Hepatocyte (in vitro differentiated cells): ENCODE measurements around the gene UBE2N. TPM values are rescaled to one million over a fixed set of nuclear protein-coding genes. Genes with fewer than 3 reads are reported as not detected.

Experiments used
- DNase-seq: peaks from one replicate; pipeline ENCODE4 v3.0.0-alpha.2; 2016; ENCODE audit warnings: low spot score
- H2AFZ ChIP-seq: fragments of 200-600 bp; sonication (generic); 2 replicates; pipeline ENCODE4 v1.6.0; 2016; ENCODE audit warnings: antibody characterized with exemption, mild to moderate bottlenecking
- H3K27ac ChIP-seq: fragments of 200-600 bp; sonication (generic); 2 replicates; pipeline ENCODE4 v1.5.1; 2016; ENCODE audit warnings: mild to moderate bottlenecking
- H3K27me3 ChIP-seq: fragments of 200-600 bp; sonication (generic); 2 replicates; pipeline ENCODE4 v1.6.1; 2016
- H3K36me3 ChIP-seq: fragments of 200-600 bp; sonication (generic); replicated peaks from 2 replicates; pipeline ENCODE4 v1.5.1; 2016; ENCODE audit warnings: low read depth; ENCODE audit not compliant: insufficient read depth
- H3K4me1 ChIP-seq: fragments of 200-600 bp; sonication (generic); 2 replicates; pipeline ENCODE4 v1.5.1; 2016; ENCODE audit warnings: mild to moderate bottlenecking, moderate library complexity; ENCODE audit not compliant: insufficient read depth
- H3K4me2 ChIP-seq: fragments of 200-600 bp; sonication (generic); 2 replicates; pipeline ENCODE4 v1.6.0; 2016
- H3K4me3 ChIP-seq: fragments of 200-600 bp; sonication (generic); 2 replicates; pipeline ENCODE4 v1.5.1; 2016; ENCODE audit warnings: mild to moderate bottlenecking
- H3K79me2 ChIP-seq: fragments of 200-600 bp; sonication (generic); 2 replicates; pipeline ENCODE4 v1.6.0; 2017; ENCODE audit warnings: mild to moderate bottlenecking
- H3K9me2 ChIP-seq: fragments of 200-600 bp; sonication (generic); replicated peaks from 2 replicates; pipeline ENCODE4 v1.6.0; 2017; ENCODE audit warnings: mild to moderate bottlenecking; ENCODE audit not compliant: insufficient read depth
- H3K9me3 ChIP-seq: fragments of 200-600 bp; sonication (generic); 2 replicates; pipeline ENCODE4 v1.5.1; 2016; ENCODE audit warnings: low read depth, mild to moderate bottlenecking
- H4K20me1 ChIP-seq: fragments of 200-600 bp; sonication (generic); 2 replicates; pipeline ENCODE4 v1.6.0; 2016; ENCODE audit warnings: mild to moderate bottlenecking; ENCODE audit not compliant: insufficient read depth, poor library complexity, severe bottlenecking
- CTCF ChIP-seq: fragments of 200-600 bp; sonication (generic); IDR thresholded peaks from 2 replicates; pipeline ENCODE4 v1.5.1; 2016; ENCODE audit warnings: antibody characterized with exemption, mild to moderate bottlenecking; ENCODE audit not compliant: poor library complexity
- EZH2 ChIP-seq: fragments of 200-600 bp; sonication (generic); IDR thresholded peaks from 2 replicates; pipeline ENCODE4 v1.6.1; 2016; ENCODE audit warnings: antibody characterized with exemption, mild to moderate bottlenecking, borderline replicate concordance
- EZH2phosphoT487 ChIP-seq: fragments of 200-600 bp; sonication (generic); IDR thresholded peaks from one replicate; pipeline ENCODE4 v1.6.1; 2018; ENCODE audit warnings: antibody characterized with exemption, mild to moderate bottlenecking, low read depth, moderate library complexity; ENCODE audit not compliant: unreplicated experiment, severe bottlenecking
- WGBS: methylation state at CpG from one replicate; pipeline ENCODE4 v1.1.6; 2016; ENCODE audit warnings: low lambda C conversion rate; ENCODE audit errors: missing lambda C conversion rate; 5-methylcytosine and 5-hydroxymethylcytosine counted together
- polyA plus RNA-seq: library from polyadenylated mRNA; unstranded; fragments of >200 nt; fragmentation: Nextera tagmentation; extraction: Ambion mirVana; gene quantifications from 2 replicates; pipeline ENCODE4 v1.2.1, GENCODE V29; 2016
- small RNA-seq: library from RNA; depleted of rRNA; stranded (forward); fragments of <200 nt; gene quantifications from one replicate; pipeline ENCODE3, GENCODE V24; 2014
- total RNA-seq: library from RNA; depleted of rRNA; stranded (reverse); fragments of >200 nt; gene quantifications from 2 replicates; pipeline ENCODE4 v1.2.3, GENCODE V29; 2014

Gene UBE2N
- total and polyA plus RNA-seq, 2 experiments from 2014 or later, result 59.1 to 121 TPM

- H3K4me1 ChIP-seq, result no peaks in the 10 kb centered on the region
- H3K27ac ChIP-seq, result no peak overlapping the region
- no peak overlapping the region for H3K4me3 ChIP-seq
- H3K79me2 ChIP-seq, result no peaks in the 10 kb centered on the region
- TF ChIP-seq EZH2phosphoT487 (no peak), EZH2 (no peak), CTCF (no peak)
- H4K20me1 ChIP-seq, result no peaks in the 10 kb centered on the region
- 66% methylated on average over 2 of the region's 2 CpGs for WGBS
- DNase-seq, result no peak
- no peaks in the 10 kb centered on the region for H3K27me3 ChIP-seq
- no peaks in the 10 kb centered on the region for H3K9me2 ChIP-seq
- H2AFZ ChIP-seq, result no peak overlapping the region
- no peaks in the 10 kb centered on the region for H3K9me3 ChIP-seq
- H3K36me3 ChIP-seq, result no peaks in the 10 kb centered on the region
- H3K4me2 ChIP-seq, result no peak overlapping the region
These were observed 81.1 kb downstream of the UBE2N start for GRCh38 chr12:93360688-93361087.

- 95% methylated on average over 2 of the region's 2 CpGs for WGBS
- no peak overlapping the region for H2AFZ ChIP-seq
These were observed 82.9 kb downstream of the UBE2N start for GRCh38 chr12:93358821-93359220.

GRCh38 chr12:93358058-93358457 is 83.7 kb downstream of the UBE2N start:
- no peak for TF ChIP-seq EZH2phosphoT487
- Histone ChIP-seq H3K9me3 (no peaks in the 10 kb centered on the region), H3K4me2 (no peak overlapping the region), H3K9me2 (no peaks in the 10 kb centered on the region), H2AFZ (no peak overlapping the region), H4K20me1 (no peaks in the 10 kb centered on the region), H3K27ac (no peak overlapping the region), H3K4me1 (no peaks in the 10 kb centered on the region), H3K27me3 (no peaks in the 10 kb centered on the region), H3K4me3 (no peak overlapping the region), H3K36me3 (no peaks in the 10 kb centered on the region), H3K79me2 (no peaks in the 10 kb centered on the region)
- 95% methylated on average over 2 of the region's 2 CpGs for WGBS
- DNase-seq, result no peak

More at GRCh38 chr12:93358821-93359220, 82.9 kb downstream of the UBE2N start:
- H3K9me3 ChIP-seq, result no peaks in the 10 kb centered on the region
- no peaks in the 10 kb centered on the region for H3K27me3 ChIP-seq
- no peaks in the 10 kb centered on the region for H3K36me3 ChIP-seq
- TF ChIP-seq EZH2 (no peak), CTCF (no peak), EZH2phosphoT487 (no peak)
- no peaks in the 10 kb centered on the region for H4K20me1 ChIP-seq
- no peaks in the 10 kb centered on the region for H3K9me2 ChIP-seq
- no peak overlapping the region for H3K4me3 ChIP-seq
- no peak overlapping the region for H3K27ac ChIP-seq
- no peaks in the 10 kb centered on the region for H3K4me1 ChIP-seq
- no peak overlapping the region for H3K4me2 ChIP-seq
- H3K79me2 ChIP-seq, result no peaks in the 10 kb centered on the region
- no peak for DNase-seq

GRCh38 chr12:93356214-93356613 is 85.5 kb downstream of the UBE2N start:
- no peak for TF ChIP-seq EZH2
- no peak for TF ChIP-seq EZH2phosphoT487
- TF ChIP-seq CTCF, result no peak
- H3K4me1 ChIP-seq, result no peaks in the 10 kb centered on the region
- WGBS, result 95% methylated on average over 8 of the region's 8 CpGs
- H3K9me3 ChIP-seq, result no peaks in the 10 kb centered on the region
- H3K27me3 ChIP-seq, result no peaks in the 10 kb centered on the region
- H3K4me2 ChIP-seq, result no peak overlapping the region
- H3K9me2 ChIP-seq, result no peaks in the 10 kb centered on the region
- H3K4me3 ChIP-seq, result no peak overlapping the region
- H2AFZ ChIP-seq, result no peak overlapping the region
- no peaks in the 10 kb centered on the region for H3K79me2 ChIP-seq
- no peak overlapping the region for H3K27ac ChIP-seq
- no peak for DNase-seq
- H3K36me3 ChIP-seq, result no peaks in the 10 kb centered on the region
- no peaks in the 10 kb centered on the region for H4K20me1 ChIP-seq

Small RNA genes lying within 50 kb of the gene (small RNA-seq; reads per million reads assigned to genes)
- not detected for gene RF00019

Other genes starting within 250 kb of the UBE2N start
- 243 and 265 TPM in 2 replicates for gene NUDT4, start 64.0 kb downstream of the UBE2N start, total RNA-seq
- 123 and 151 TPM in 2 replicates for gene NUDT4, start 64.0 kb downstream of the UBE2N start, polyA plus RNA-seq
- 111 and 112 TPM in 2 replicates for gene MRPL42, start 25.6 kb upstream of the UBE2N start, total RNA-seq
- gene MRPL42, start 25.6 kb upstream of the UBE2N start, polyA plus RNA-seq, result 63.3 and 74.9 TPM in 2 replicates
- 26.2 and 33.4 TPM in 2 replicates for gene SOCS2, start 130.7 kb upstream of the UBE2N start, total RNA-seq
- gene SOCS2, start 130.7 kb upstream of the UBE2N start, polyA plus RNA-seq, result 30.9 and 38.6 TPM in 2 replicates
- 27.3 and 30.6 TPM in 2 replicates for gene CRADD, start 235.4 kb upstream of the UBE2N start, total RNA-seq
- 19.5 and 20.9 TPM in 2 replicates for gene CRADD, start 235.4 kb upstream of the UBE2N start, polyA plus RNA-seq